HepG2 (cell line): ENCODE measurements around the gene BRD2. TPM values are rescaled to one million over a fixed set of nuclear protein-coding genes. Genes with fewer than 3 reads are reported as not detected.
A peak's percentile ranks its signal among the peaks of the same experiment; 100 is the strongest.

Source experiments
- ATAD3A ChIP-seq: sonication (generic); formaldehyde crosslinking; IDR thresholded peaks from 2 replicates; pipeline ENCODE4 v1.4.0; 2020; ENCODE audit warnings: missing genetic modification reagents
- BCL3 ChIP-seq: sonication (generic); formaldehyde crosslinking; IDR thresholded peaks from 2 replicates; pipeline ENCODE4 v1.5.1; 2020; ENCODE audit warnings: mild to moderate bottlenecking, missing genetic modification reagents, moderate library complexity
- CBX2 ChIP-seq, 2 experiments: fragments of 200-600 bp in 1 of 2; sonication (generic); formaldehyde crosslinking in 1 of 2; IDR thresholded peaks; 2 replicates each; pipeline versions ENCODE4 v1.7.0 to v1.8.1; 2018 to 2022; ENCODE audit warnings: low read depth in 2 of 2, low read length in 1 of 2, mild to moderate bottlenecking in 1 of 2, missing genetic modification reagents in 1 of 2
- CEBPZ ChIP-seq: IDR thresholded peaks from 2 replicates; pipeline ENCODE4 v1.6.1; 2012; ENCODE audit warnings: low read length, improper control_type of control experiment
- CENPT ChIP-seq: sonication (generic); formaldehyde crosslinking; IDR thresholded peaks from 2 replicates; pipeline ENCODE4 v1.8.0; 2022; ENCODE audit warnings: low read depth, mild to moderate bottlenecking, moderate library complexity, missing genetic modification reagents
- FOXK1 ChIP-seq: sonication (generic); formaldehyde crosslinking; IDR thresholded peaks from 2 replicates; pipeline ENCODE4 v1.4.0; 2020; ENCODE audit warnings: low read depth, missing genetic modification reagents, borderline replicate concordance
- HMGXB4 ChIP-seq, 2 experiments: sonication (generic) in 1 of 2; formaldehyde crosslinking in 1 of 2; IDR thresholded peaks; 2 replicates each; pipeline versions ENCODE4 v1.4.0 to v1.6.1; 2018 to 2020; ENCODE audit warnings: missing genetic modification reagents in 2 of 2, borderline replicate concordance in 1 of 2, low read depth in 1 of 2, mild to moderate bottlenecking in 1 of 2, missing biosample characterization in 1 of 2
- HNRNPUL1 ChIP-seq: fragments of 200-400 bp; formaldehyde crosslinking; IDR thresholded peaks from 2 replicates; pipeline ENCODE4 v1.6.1; 2017; ENCODE audit warnings: low read depth, mild to moderate bottlenecking, low read length, moderate library complexity
- ISX ChIP-seq: sonication (generic); formaldehyde crosslinking; conservative IDR thresholded peaks from 2 replicates; pipeline ENCODE4 v1.5.0; 2020; ENCODE audit warnings: missing genetic modification reagents
- KDM4B ChIP-seq: sonication (generic); formaldehyde crosslinking; IDR thresholded peaks from 2 replicates; pipeline ENCODE4 v1.4.0; 2020; ENCODE audit warnings: missing genetic modification reagents
- KDM5B ChIP-seq: sonication (generic); formaldehyde crosslinking; IDR thresholded peaks from 2 replicates; pipeline ENCODE4 v1.4.0; 2020; ENCODE audit warnings: missing genetic modification reagents, mild to moderate bottlenecking, borderline replicate concordance
- NFE2L2 ChIP-seq: fragments of 150-350 bp; IDR thresholded peaks from 2 replicates; pipeline ENCODE4 v1.6.1; 2014; ENCODE audit warnings: low read length
- NFYC ChIP-seq: IDR thresholded peaks from 2 replicates; pipeline ENCODE4 v1.6.1; 2016; ENCODE audit warnings: missing genetic modification reagents, missing compliant biosample characterization
- POGZ ChIP-seq: sonication (generic); formaldehyde crosslinking; IDR thresholded peaks from 2 replicates; pipeline ENCODE4 v1.4.0; 2020; ENCODE audit warnings: mild to moderate bottlenecking, missing genetic modification reagents
- POLR2AphosphoS5 ChIP-seq: IDR thresholded peaks from 2 replicates; pipeline ENCODE4 v1.6.1; 2012; ENCODE audit warnings: low read depth, low read length
- SSRP1 ChIP-seq: IDR thresholded peaks from 2 replicates; pipeline ENCODE4 v1.6.1; 2016; ENCODE audit warnings: control low read depth
- TGIF2 ChIP-seq: IDR thresholded peaks from 2 replicates; pipeline ENCODE4 v1.6.1; 2016; ENCODE audit warnings: control low read depth, missing compliant biosample characterization
- ZNF224 ChIP-seq: sonication (generic); formaldehyde crosslinking; IDR thresholded peaks from 2 replicates; pipeline ENCODE4 v1.5.0; 2020; ENCODE audit warnings: mild to moderate bottlenecking, missing genetic modification reagents
- ZNF460 ChIP-seq: sonication (generic); formaldehyde crosslinking; IDR thresholded peaks from 2 replicates; pipeline ENCODE4 v1.5.1; 2020; ENCODE audit warnings: missing genetic modification reagents, mild to moderate bottlenecking, borderline replicate concordance
- ZNF556 ChIP-seq: sonication (generic); formaldehyde crosslinking; IDR thresholded peaks from 2 replicates; pipeline ENCODE4 v1.4.0; 2020; ENCODE audit warnings: mild to moderate bottlenecking, missing genetic modification reagents, borderline replicate concordance
- ZNF563 ChIP-seq: sonication (generic); formaldehyde crosslinking; IDR thresholded peaks from 2 replicates; pipeline ENCODE4 v1.8.0; 2022; ENCODE audit warnings: mild to moderate bottlenecking, moderate library complexity, missing genetic modification reagents
- polyA plus RNA-seq, 8 experiments: library from polyadenylated mRNA; depleted of rRNA in 3 of 8; stranded (reverse) in 7 of 8; unstranded in 1 of 8; fragments of >200 nt; fragmentation: Illumina TruSeq in 4 of 8; extraction: Trizol in 4 of 8; gene quantifications; 2 replicates each; pipeline versions ENCODE4 v1.2.1 to v1.2.3, GENCODE V29; 2011 to 2016; ENCODE audit warnings: low read depth in 4 of 8, missing spikeins in 1 of 8, mixed read lengths in 1 of 8; ENCODE audit not compliant: insufficient read depth in 1 of 8
- total RNA-seq, 5 experiments: library from RNA; depleted of rRNA; stranded (reverse); fragments of >200 nt; fragmentation: Illumina TruSeq; extraction: Trizol; gene quantifications; 2 replicates each; pipeline ENCODE4 v1.2.3, GENCODE V29; 2016; ENCODE audit warnings: low read depth in 1 of 5
- TF ChIP-seq, protein P1 (sequence below): sonication (generic); formaldehyde crosslinking; IDR thresholded peaks from 2 replicates; pipeline ENCODE4 v1.8.1; 2022; ENCODE audit warnings: mild to moderate bottlenecking, missing genetic modification reagents
- TF ChIP-seq, protein P2 (sequence below): conservative IDR thresholded peaks from 2 replicates; pipeline ENCODE4 v1.6.1; 2018; ENCODE audit warnings: missing genetic modification reagents

BRD2 gene
- total and polyA plus RNA-seq, 2 of the 13 experiments (the other 11 are each of a cell fraction or from before 2014, with no cell fraction given), result 143 to 202 TPM

DNA sequence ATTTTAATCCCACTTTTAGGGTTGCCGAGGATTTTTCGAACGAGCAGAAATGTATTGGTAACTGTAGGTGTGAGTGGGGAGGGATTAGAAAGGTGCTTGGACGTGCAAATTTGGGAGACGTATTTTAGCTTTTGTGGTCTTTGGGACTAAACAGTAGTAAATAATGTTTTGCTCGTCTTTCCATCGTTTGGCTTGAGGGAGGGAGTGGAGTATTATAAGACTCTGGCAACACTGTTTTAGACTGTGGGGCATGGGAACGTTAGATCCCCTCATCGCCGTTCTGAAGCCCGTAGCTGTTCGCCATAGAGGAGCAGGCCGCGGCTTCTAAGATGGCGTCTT, 2.8 kb downstream of the BRD2 start (continued):
- TF ChIP-seq POGZ (CRISPR knock-in tag) (no peak), ZNF556 (CRISPR knock-in tag) (no peak), ZNF563 (no peak), FOXK1 (CRISPR knock-in tag) (no peak), BCL3 (CRISPR knock-in tag) (no peak), KDM4B (CRISPR knock-in tag) (no peak; the same call in 1 of the 2 replicates), TGIF2 (CRISPR knock-in tag) (no peak), ZNF460 (CRISPR knock-in tag) (no peak), ZNF224 (CRISPR knock-in tag) (0 out of 2 replicates have a peak, but pooled peaks have one; percentile 22), SSRP1 (CRISPR knock-in tag) (no peak; the same call in 1 of the 2 replicates), CENPT (no peak), NFE2L2 (no peak), HNRNPUL1 (no peak), CBX2 (IDR thresholded peaks at IDR 0.05; ENCODE audit: low read depth, low read length) (no peak), CBX2 (CRISPR knock-in tag; IDR thresholded peaks at IDR 0.05; ENCODE audit: low read depth) (no peak), NFYC (CRISPR knock-in tag) (no peak), KDM5B (no peak), POLR2AphosphoS5 (no peak; the same call in 1 of the 2 replicates), ISX (CRISPR knock-in tag) (no peak), HMGXB4 (CRISPR knock-in tag; IDR thresholded peaks at IDR 0.05; ENCODE audit: borderline replicate concordance in 1 of 2, low read depth in 1 of 2) (no peak; a peak in 1 of 4 replicates), CEBPZ (no peak), ATAD3A (CRISPR knock-in tag) (no peak)
- TF ChIP-seq, protein P1, sequence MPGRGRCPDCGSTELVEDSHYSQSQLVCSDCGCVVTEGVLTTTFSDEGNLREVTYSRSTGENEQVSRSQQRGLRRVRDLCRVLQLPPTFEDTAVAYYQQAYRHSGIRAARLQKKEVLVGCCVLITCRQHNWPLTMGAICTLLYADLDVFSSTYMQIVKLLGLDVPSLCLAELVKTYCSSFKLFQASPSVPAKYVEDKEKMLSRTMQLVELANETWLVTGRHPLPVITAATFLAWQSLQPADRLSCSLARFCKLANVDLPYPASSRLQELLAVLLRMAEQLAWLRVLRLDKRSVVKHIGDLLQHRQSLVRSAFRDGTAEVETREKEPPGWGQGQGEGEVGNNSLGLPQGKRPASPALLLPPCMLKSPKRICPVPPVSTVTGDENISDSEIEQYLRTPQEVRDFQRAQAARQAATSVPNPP (CRISPR knock-in tag), result no peak
- TF ChIP-seq, protein P2, sequence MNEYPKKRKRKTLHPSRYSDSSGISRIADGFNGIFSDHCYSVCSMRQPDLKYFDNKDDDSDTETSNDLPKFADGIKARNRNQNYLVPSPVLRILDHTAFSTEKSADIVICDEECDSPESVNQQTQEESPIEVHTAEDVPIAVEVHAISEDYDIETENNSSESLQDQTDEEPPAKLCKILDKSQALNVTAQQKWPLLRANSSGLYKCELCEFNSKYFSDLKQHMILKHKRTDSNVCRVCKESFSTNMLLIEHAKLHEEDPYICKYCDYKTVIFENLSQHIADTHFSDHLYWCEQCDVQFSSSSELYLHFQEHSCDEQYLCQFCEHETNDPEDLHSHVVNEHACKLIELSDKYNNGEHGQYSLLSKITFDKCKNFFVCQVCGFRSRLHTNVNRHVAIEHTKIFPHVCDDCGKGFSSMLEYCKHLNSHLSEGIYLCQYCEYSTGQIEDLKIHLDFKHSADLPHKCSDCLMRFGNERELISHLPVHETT (CRISPR knock-in tag), result no peak; the same call in 1 of the 2 replicates
